ENCODE measurements around the gene GTPBP3. TPM values are rescaled to one million over a fixed set of nuclear protein-coding genes. Genes with fewer than 3 reads are reported as not detected.

Gene GTPBP3
- total and polyA plus RNA-seq, 2 of the 13 experiments (the other 11 are each of a cell fraction or from before 2014, with no cell fraction given), result 17.5 to 30.0 TPM

- TF ChIP-seq TFDP1 (CRISPR knock-in tag; IDR thresholded peaks at IDR 0.05; ENCODE audit: borderline replicate concordance), result peak; percentile 68; the same call in 1 of the 2 replicates
- no peak for TF ChIP-seq KLF13 (CRISPR knock-in tag; IDR thresholded peaks at IDR 0.05)
- no peak for TF ChIP-seq SMARCC2 (IDR thresholded peaks at IDR 0.05)
- no peak for TF ChIP-seq ZNF280D (CRISPR knock-in tag; IDR thresholded peaks at IDR 0.05)
- TF ChIP-seq TERF1 (CRISPR knock-in tag; IDR thresholded peaks at IDR 0.05), result no peak
- TF ChIP-seq POLR2AphosphoS5 (IDR thresholded peaks at IDR 0.05; ENCODE audit: low read depth, low read length), result peak; percentile 53; the same call in 1 of the 2 replicates
- TF ChIP-seq KDM5B (CRISPR knock-in tag; IDR thresholded peaks at IDR 0.05; ENCODE audit: borderline replicate concordance), result peak; percentile 69; the same call in 1 of the 2 replicates
- TF ChIP-seq ZNF143 (CRISPR knock-in tag; IDR thresholded peaks at IDR 0.05), result no peak
- TF ChIP-seq ZNF564 (CRISPR knock-in tag; IDR thresholded peaks at IDR 0.05), result peak; percentile 24; the same call in 1 of the 2 replicates
- 0 out of 2 replicates have a peak, but pooled peaks have one; percentile 50 for TF ChIP-seq KAT7 (CRISPR knock-in tag; IDR thresholded peaks at IDR 0.05; ENCODE audit: borderline replicate concordance)
- TF ChIP-seq GPN1 (CRISPR knock-in tag; IDR thresholded peaks at IDR 0.05; ENCODE audit: borderline replicate concordance), result no peak
- no peak for TF ChIP-seq KAT2B (IDR thresholded peaks at IDR 0.05; ENCODE audit: borderline replicate concordance, low read depth, low read length)
- TF ChIP-seq CBFB (CRISPR knock-in tag; IDR thresholded peaks at IDR 0.05), result no peak
- no peak for TF ChIP-seq ZNF766 (CRISPR knock-in tag; IDR thresholded peaks at IDR 0.05; ENCODE audit: borderline replicate concordance)
- peak; percentile 45 for TF ChIP-seq STAG1 (CRISPR knock-in tag; IDR thresholded peaks at IDR 0.05)
- no peak for TF ChIP-seq DBP (CRISPR knock-in tag; IDR thresholded peaks at IDR 0.05; ENCODE audit: not compliant biosample characterization)
- no peak for TF ChIP-seq ZSCAN9 (CRISPR knock-in tag; IDR thresholded peaks at IDR 0.05; ENCODE audit: borderline replicate concordance)
- peak; percentile 94 for TF ChIP-seq ZNF142 (CRISPR knock-in tag; IDR thresholded peaks at IDR 0.05)
- TF ChIP-seq ZNF44 (CRISPR knock-in tag; IDR thresholded peaks at IDR 0.05), result no peak
Observed at GRCh38 chr19:17340871-17341357, 3.6 kb downstream of the GTPBP3 start (continued).
